Amygdala (tissue), 56 donors: ENCODE data around the gene ABCC6.

Experiments
- DNase-seq, 56 donors: peaks; one replicate each; lab custom pipeline; 2025; lab: John Stamatoyannopoulos, UW

ABCC6 gene

DNA sequence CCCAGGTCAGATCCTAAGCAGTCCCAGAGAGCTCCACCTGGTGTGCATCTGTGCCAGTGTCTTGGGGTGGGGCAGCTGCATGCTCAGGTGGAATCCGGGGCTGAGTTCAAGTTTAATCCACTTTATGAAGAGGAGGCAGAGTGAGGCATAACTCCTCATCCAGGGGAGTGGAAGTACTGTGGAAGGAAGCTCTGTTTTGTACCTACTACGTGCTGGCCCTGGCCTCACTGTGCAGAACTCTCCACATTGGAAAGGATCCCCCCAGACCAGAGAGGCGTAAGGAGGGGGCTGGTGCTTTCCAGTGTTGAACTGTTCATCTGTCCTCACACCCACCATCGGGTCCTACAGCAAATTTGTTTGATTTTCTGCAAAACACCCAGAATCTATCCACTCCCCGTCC lies 78.0 kb downstream of the ABCC6 start:
- DNase-seq, result no peak

DNA sequence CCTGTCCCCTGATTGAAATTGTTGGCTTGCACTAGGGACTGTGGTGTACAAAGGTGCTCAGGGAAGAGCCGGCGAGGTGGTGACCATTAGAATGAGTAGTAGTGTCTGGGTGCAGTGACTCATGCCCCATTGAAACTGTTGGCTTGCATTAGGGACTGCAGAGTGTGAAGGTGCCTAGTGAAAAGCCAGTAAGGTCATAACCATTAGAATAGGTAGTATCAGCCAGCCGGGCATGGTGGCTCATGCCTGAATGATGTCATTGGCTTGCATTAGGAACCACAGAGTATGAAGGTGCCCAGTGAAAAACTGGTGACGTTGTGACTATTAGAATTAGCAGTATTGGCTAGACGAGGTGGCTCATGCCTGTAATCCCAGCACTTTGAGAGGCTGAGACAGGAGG lies 78.9 kb downstream of the ABCC6 start:
- no peak for DNase-seq

DNA sequence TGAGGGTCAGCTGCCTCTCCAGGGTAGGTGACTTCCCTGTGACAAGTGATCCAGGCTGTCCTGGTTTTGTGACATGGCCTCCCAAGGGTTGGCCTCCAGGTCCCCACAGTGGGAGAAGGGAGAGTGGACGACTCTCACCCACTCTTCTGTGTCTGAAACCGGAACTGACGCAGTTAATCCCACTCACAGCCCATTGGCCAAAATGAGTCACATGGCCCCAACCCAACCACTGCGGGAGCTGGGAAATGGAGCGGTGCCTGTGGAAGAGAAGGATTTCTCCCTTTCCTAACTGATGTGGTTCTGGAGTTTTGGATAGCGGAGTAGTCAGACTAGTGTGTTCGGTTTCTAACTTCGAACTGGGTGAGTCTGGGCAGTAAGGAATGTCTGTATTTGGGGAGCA lies 79.4 kb downstream of the ABCC6 start:
- DNase-seq, result no peak

DNA sequence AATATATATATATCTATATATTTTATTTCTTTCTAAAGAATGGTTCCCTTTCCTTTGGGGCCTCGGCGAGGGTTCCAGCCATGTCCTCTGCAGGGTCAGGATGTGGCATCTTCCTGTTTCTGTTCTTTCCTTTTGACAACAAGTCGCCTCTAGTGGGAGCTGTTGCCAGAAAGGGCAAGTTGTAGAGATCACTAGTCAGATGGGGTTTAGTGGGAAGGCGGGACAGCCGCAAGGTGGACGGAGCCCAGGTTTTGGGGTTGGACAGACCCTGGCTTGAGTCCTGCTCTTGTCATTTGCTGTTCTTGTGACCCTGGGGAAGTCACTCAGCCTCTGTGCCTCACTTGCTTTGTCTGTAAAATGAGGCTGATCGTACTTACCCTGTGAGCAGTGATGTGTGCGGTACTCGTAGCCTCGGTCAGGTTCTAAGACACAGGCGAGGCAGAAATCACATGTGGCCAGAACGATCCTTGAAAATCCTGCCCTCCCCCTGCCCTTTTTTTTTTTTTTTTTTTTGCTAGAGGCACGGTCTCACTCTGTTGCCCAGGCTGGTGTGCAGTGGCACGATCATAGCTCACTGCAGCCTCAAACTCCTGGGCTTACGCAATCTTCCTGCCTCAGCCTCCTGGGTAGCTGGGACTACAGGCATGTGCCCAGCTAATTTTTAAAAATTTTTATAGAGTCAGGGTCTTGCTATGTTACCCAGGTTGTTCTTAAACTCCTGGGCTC lies 80.1 kb downstream of the ABCC6 start:
- DNase-seq, result no peak

DNA sequence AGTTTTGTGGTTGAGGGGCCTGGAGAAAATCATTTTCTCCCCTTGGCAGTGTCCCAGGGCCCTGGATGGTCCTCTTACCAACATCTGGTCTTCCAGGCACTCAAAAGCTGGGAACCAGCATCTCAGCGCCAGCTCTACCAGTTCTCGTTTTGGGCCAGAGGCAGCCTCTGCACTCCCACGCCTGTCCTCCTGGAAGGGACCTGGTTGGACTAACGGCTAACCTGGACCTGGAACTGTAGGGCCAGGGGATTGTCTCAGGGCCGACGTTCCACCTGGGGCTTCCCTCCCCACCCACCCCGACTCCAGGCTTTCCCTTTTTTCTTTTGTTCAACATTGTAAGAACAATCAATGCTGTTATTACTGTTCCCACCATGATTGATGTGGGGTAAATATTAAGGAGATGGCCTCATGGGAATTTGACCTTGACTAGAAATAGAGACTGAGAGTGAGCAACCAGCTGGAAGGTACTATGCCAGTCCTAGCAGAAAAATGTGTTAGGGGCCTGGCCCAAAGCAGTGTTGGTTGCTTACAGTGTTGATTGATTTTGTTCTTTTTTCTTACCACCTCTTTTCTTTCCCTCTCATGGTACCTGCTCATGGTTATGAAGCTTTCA lies 81.4 kb downstream of the ABCC6 start:
- no peak for DNase-seq

DNA sequence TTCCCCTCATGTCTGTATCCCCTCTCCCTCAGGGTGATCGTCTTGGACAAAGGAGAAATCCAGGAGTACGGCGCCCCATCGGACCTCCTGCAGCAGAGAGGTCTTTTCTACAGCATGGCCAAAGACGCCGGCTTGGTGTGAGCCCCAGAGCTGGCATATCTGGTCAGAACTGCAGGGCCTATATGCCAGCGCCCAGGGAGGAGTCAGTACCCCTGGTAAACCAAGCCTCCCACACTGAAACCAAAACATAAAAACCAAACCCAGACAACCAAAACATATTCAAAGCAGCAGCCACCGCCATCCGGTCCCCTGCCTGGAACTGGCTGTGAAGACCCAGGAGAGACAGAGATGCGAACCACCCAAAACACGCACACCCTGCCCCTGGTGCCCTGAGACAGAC lies 82.2 kb downstream of the ABCC6 start:
- no peak for DNase-seq

DNA sequence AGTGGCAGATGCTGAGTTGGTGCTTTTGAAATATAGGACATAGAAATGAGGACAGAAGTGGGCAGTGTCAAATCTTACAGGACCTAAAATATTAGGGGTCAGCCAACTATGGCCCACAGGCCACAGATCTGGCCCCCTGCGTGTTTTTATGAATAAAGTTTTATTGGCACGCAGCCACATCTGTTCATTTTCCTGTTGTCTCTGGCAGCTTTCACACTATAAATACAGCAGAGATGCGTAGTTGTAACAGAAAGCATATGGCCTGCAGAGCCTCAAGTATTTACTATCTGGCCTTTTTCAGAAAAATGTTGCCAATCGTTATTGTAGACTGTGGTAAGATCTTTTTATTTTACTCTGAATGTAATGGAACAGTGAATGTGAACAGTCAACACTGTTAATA lies 82.8 kb downstream of the ABCC6 start:
- DNase-seq, result no peak

DNA sequence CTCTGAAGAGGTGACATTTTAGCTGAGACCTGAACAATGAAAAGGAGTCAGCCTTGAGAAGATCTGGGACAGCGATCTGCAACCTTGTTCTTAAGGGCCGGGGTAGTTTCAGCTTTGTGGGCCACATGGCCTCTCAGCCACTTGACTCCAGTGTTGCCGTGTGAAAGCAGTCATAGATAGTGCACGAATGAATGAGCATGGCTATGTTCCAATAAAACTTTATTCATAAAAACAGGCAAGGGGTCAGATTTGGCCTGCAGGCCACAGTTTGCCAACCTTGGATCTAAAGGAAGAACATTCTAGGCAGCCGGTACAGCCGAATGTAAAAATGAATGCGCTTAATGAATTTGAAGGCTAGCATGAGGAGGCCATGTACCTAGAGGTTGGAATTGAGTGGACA lies 83.5 kb downstream of the ABCC6 start:
- DNase-seq, result no peak

DNA sequence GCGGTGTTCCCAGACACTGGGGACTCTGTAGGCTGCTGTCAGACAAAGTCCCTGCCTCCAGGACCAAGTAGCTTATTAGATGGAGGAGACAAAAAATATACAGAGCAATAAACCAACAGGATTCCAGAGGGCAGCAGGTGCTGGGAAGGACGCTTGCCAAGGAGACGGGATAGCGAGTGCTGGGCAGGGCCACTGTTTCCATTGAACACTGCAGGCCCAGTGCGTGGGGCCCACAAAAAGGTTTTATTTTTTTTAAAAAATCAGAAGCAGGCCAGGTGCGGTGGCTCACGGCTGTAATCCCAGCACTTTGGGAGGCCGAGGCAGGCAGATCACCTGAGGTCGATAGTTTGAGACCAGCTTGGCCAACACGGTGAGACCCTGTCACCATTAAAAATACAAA lies 84.2 kb downstream of the ABCC6 start:
- DNase-seq, result no peak

DNA sequence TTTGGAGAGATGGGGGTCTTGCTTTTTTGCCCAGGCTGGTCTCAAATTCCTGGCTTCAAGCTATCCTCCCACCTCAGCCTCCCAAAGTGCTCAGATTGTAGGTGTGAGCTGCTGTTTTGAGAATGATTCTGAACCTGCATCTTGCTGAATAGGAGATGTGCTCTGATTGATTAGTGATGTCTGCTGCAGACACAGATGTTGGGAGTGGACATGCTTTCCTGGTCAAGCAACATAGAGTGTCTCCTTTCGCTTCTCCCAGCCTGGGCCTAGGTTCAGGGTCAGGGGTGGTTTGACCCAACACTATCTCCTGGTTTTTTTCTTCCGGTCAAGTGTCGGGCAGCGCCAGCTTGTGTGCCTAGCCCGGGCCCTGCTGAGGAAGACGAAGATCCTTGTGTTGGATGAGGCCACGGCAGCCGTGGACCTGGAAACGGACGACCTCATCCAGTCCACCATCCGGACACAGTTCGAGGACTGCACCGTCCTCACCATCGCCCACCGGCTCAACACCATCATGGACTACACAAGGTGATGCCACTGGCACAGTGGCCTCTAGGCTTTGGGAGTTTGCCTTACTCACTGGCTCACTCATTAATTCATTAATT lies 85.2 kb downstream of the ABCC6 start:
- DNase-seq, result no peak

DNA sequence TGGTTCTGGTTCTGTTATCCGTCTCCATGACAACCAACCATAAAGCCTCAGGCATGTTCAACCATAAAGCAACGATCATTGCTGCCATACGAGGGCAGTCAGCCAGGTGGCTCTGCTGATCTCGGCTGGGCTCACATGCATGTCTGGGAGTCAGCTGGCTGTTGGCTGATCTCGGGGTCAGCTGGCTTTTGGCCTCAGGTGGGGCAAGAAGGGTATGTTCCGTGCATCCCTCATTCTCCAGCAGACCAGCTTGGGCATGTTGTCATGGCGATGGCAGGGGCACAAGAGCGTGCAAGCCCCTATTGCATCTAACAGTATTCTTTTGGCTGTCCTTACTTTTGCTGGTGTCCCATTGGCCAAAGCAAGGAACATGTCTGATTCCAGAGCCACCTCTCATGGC lies 86.2 kb downstream of the ABCC6 start:
- no peak for DNase-seq

DNA sequence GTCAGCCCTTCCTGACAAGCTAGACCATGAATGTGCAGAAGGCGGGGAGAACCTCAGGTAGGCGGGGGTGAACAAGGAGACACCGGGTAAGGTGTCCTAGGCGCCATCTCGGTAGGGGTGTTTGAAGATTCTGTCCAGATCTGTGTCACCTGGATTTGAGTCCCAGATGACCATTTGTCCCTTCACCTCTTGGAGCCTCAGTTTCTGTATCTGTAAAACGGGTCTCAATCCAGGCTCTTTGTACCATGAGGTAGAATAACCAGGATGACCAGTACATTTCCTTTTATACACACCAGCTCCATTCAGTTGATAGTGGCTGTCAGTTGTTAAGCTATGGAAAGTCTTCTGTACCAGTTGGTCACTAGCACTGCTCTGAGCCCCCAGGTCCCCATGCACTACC lies 86.7 kb downstream of the ABCC6 start:
- DNase-seq, result no peak

DNA sequence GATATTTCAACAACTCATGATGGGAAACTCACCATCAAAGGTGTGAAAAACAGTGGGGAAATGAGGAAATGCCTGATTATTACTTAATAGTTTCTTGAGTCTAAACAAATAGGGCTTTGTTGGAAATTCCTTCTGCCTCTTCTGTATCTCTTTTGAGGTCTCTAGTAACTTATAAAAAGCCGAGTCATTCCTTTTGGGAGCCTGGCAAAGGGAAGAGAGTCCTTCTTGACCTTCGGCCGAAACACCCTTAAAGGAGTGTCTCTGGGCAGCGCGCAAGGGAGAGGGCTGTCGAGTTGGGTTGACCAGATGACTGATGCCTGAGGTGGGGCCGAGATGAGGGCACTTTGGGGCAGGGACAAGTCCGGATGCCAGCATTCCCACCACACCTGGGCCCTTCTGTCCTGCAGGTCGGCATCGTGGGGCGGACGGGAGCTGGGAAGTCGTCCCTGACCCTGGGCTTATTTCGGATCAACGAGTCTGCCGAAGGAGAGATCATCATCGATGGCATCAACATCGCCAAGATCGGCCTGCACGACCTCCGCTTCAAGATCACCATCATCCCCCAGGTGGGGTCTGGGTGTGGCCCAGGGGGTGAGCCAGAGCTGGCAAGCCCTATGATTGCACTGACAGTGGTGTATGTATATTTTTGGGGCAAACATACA lies 89.2 kb downstream of the ABCC6 start:
- no peak for DNase-seq

DNA sequence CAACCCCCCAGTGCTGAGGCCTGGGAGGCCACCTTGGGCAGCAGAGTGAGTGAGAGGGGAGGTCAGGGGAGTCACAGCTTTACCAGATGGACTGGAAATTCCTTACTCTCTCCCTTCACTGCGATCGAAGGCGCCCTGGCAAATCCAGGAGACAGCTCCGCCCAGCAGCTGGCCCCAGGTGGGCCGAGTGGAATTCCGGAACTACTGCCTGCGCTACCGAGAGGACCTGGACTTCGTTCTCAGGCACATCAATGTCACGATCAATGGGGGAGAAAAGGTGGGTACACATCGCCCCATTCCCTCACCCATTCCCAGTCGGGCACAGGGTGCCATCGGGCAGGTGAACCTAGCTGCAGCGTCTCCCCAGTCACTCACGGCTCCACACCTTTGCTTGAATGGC lies 91.6 kb downstream of the ABCC6 start:
- DNase-seq, result no peak

DNA sequence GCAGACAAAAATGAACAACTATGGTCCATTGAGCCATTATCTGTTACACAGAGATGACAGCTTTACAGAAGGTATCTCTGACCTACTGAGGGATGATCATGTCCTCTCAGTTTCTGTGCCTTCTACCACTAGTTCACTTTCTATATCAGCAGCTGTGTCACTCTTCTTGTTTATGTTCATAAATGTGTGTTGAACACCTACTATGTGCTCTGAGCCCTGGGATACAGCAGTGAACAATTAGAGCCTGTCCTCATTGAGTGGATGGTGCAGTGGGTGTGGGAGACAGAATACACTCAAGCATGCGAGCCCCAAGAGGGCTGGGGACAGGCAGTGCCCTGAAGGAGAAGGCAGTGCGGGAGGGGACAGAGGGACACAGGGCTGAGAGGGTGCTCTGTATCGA lies 92.1 kb downstream of the ABCC6 start:
- no peak for DNase-seq

DNA sequence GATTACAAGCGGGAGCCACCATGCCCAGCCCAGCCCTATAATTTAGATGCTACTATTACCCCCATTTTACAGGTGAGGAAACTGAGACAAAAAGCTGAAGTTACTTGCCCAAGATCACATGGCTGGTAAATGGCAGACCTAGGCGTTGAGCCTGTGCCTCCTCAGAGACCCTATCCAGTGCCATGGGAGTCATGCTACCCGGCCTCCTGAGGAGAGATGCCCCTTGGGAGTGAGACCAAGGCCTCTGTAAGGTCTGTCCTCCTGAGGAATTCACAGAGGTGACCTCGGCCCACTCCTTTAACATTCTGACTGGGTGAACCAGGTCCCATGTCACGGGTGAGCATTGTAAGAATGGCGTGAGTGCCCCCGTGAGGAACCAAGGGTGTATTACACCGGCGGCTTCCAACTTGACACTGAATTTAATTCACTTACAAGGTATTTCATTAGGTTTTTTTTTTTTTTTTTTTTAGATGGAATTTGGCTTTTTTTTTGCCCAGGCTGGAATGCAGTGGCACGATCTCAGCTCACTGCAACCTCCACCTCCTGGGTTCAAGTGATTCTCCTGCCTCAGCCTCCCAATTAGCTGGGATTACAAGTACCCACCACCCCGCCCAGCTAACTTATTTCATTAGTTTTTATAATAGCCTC lies 95.7 kb downstream of the ABCC6 start:
- DNase-seq, result peak in 40 of 56 donors; percentile 2 to 73 (median 15)

DNA sequence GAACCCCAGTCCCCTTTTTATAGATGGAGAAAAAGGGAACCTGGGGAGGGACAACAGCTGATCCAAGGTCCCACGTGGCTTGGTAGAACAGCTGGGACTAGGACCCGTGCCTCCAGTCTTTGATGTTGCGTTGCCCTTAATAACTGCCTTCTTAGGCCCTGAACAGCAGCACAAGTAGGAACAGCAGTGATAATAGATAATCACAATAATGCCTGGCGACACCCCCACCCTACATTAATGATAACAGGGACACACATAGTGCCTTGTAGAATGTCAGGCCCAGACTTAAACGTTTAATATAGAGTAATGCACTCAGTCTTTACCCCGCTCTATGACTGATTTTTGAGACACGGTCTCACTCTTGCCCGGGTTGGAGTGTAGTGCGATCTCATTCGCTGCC lies 96.4 kb downstream of the ABCC6 start:
- DNase-seq, result no peak

DNA sequence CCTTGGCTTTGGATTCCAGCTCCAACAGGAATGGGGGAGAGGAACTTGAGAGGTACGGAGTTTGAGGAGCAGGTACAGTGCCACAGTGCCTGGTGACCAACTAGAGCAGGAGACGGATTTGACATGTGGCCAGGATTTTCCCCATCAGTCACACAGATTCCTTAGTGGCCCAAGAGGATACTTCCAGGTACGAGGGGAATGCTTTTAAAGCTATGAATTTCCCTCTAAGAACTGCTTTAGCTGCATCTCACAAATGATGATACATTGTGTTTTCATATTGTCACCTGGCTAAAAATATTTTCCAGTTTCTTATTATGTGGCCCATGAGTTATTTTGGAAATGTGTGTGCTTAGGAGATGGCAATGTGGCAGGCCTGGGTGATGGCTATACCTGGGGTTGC lies 98.3 kb downstream of the ABCC6 start:
- no peak for DNase-seq

DNA sequence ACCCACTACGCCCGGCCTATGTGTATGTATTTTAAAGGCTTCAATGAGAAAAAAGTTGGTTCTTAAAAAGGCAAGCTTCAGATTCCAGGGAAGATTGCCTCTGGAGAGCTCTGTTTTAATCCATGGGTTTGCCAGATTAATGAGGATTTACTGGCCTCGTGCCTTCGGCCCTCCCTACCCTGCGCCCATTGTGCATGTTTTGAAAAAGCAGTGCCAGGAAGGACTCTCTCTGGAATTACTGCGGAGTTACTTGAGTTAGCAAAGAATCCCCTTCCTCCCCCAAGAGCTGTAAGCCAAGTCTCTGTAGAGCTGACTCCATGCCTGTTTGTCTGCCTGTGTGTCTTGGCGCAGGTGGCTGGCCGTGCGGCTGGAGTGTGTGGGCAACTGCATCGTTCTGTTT lies 98.9 kb downstream of the ABCC6 start:
- DNase-seq, result no peak

DNA sequence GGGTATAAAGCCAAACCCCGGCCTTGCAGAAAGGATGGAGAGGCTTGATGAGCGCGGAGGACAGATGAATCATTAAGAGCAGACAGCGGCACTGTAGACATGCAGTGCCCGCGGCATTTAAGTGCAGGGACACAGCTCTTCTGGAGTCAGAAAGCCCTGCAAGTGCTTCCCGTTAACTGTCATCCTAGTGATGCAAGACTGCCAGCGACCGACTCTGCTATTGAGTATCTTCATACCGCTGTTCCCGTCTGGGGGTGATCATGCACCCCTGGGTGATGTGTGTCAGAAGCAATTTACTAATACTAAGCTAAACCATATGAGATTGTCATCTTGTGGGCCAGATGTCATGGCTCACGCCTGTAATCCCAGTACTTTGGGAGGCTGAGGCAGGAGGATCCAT lies 101.0 kb downstream of the ABCC6 start:
- no peak for DNase-seq

DNA sequence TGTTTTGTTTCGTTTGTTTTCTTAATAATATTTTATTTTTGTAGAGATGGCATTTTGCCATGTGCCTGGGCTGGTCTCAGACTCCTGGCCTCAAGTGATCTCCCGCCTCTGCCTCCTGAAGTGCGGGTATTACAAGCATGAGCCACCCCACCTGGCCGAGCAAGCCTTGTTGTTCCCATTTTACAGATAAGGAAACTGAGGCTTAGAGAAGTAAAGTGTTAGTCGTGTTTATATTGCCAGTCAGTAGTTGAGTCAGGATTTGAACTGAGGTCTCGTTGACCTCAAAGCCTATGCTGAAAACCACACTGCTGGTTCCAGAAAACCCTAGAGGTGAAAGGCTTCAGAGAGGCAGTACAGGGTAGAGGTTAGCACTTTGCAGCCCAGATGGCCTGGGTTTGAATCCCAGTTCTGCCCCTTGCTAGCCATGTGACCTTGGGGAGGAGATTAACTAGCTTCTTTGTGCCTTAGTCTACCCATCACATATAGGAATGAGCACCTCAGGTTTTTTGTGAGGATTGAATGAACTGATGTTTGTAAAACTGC lies 102.0 kb downstream of the ABCC6 start:
- DNase-seq, result no peak
